ENCODE results near the gene CCDC138.
"Not testable (repeated sequence)": the region's sequence is repeated elsewhere in the genome, so short reads cannot be mapped to it uniquely, and the experiment has no call there.

The CCDC138 gene, protein sequence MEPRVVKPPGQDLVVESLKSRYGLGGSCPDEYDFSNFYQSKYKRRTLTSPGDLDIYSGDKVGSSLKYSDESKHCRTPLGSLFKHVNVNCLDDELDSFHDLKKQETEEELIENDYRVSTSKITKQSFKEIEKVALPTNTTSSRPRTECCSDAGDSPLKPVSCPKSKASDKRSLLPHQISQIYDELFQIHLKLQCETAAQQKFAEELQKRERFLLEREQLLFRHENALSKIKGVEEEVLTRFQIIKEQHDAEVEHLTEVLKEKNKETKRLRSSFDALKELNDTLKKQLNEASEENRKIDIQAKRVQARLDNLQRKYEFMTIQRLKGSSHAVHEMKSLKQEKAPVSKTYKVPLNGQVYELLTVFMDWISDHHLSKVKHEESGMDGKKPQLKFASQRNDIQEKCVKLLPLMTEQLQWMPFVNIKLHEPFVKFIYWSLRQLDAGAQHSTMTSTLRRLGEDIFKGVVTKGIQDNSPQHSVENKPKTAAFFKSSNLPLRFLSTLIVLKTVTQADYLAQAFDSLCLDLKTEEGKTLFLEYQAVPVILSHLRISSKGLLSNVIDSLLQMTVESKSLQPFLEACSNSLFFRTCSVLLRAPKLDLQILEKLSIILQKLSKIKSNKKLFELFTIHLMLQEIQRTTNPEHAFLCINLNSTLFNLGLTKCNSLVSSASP

GRCh38 chr2:108786354-108787215, at the start of gene CCDC138:
Gene CCDC138 (plus strand): TSS chr2:108786771. CDS start chr2:108786823, 52 bp downstream.
- DNase-seq: peak; percentile 71

DNA sequence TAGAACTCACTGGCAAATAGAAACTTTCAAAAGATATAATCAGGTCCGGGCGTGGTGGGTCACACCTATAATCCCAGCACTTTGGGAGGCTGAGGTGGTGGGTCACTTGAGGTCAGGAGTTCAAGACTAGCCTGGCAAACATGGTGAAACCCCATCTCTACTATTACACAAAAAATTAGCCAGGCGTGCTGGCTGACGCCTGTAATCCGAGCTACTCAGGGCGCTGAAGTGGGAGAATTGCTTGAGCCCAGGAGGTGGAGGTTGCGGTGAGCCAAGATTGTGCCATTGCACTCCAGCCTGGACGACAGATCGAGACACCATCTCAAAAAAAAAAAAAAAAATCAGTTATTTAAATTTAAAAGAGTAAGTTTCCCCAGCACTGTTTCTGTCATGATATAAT, 28.6 kb upstream of the CCDC138 start:
- DNase-seq: not testable (repeated sequence)

GRCh38 chr2:108762618-108763017, 24.0 kb upstream of the CCDC138 start:
- DNase-seq: not testable (repeated sequence)

DNA sequence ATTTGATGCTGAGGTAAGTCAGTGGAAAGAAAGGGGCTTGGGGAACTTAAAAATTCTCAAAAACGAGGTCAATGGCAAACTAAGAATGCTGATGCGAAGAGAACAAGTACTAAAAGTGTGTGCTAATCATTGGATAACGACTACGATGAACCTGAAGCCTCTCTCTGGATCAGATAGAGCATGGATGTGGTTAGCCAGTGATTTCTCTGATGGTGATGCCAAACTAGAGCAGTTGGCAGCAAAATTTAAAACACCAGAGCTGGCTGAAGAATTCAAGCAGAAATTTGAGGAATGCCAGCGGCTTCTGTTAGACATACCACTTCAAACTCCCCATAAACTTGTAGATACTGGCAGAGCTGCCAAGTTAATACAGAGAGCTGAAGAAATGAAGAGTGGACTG, 19.9 kb upstream of the CCDC138 start:
- DNase-seq: not testable (repeated sequence)

DNA sequence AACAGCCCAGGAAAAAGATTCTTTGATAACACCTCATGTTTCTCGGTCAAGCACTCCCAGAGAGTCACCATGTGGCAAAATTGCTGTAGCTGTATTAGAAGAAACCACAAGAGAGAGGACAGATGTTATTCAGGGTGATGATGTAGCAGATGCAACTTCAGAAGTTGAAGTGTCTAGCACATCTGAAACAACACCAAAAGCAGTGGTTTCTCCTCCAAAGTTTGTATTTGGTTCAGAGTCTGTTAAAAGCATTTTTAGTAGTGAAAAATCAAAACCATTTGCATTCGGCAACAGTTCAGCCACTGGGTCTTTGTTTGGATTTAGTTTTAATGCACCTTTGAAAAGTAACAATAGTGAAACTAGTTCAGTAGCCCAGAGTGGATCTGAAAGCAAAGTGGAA, 18.7 kb upstream of the CCDC138 start:
- not testable (repeated sequence) for DNase-seq

GRCh38 chr2:108776475-108776874, 10.1 kb upstream of the CCDC138 start:
- no peak for DNase-seq

- DNase-seq: no peak
Observed at GRCh38 chr2:108778857-108779256, 7.7 kb upstream of the CCDC138 start.

- no peak for DNase-seq
Observed at GRCh38 chr2:108786008-108786353, 590 bp upstream of the CCDC138 start.

DNA sequence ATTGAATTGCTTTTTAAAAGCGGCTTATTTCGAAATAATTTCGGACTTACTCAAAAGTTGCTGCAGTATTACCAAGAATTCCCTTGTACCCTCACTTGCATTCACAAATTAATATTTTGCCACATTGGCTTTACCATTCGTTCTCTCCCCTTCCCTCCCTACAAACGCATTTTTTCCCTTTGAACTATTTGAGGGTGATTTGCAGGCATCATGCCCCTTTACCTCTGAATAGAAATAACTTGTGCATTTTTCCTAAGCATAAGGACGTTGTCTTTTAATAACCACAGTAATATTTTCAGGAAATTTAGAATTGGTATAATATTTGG, 608 bp downstream of the CCDC138 start:
- no peak for DNase-seq

DNA sequence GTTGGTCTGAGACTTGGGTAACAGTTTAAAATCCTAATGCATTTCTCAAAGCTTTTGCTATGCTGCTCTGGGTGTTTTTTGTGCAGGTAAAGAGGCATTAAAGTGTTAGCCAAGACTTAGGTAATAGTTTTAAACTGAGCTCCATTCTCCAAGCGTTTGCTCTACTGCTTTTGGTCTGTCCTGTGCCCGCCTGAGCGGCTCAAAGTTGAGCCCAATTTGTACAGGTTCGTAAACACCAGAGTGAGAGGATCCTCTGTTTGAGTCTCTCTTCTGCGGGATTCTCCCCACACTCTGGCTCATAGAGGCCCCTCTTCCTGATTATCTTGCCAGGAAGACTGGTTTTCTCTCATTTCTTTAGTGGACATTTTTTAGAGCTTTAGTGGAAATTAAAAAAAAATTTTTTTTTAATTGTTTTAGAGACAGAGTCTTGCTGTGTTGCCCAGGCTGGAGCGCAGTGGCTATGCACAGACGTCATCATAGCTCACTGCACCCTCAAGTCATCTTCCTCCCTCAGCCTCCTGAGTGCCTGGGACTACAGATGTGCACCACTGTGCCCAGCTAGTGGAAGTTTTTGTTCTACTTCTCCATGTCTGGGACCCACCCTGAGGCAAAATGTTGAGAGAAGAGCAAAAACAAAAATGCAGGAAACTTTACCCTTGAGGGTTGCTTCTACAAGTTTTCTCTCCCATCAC, 16.6 kb downstream of the CCDC138 start:
- no peak for DNase-seq

DNA sequence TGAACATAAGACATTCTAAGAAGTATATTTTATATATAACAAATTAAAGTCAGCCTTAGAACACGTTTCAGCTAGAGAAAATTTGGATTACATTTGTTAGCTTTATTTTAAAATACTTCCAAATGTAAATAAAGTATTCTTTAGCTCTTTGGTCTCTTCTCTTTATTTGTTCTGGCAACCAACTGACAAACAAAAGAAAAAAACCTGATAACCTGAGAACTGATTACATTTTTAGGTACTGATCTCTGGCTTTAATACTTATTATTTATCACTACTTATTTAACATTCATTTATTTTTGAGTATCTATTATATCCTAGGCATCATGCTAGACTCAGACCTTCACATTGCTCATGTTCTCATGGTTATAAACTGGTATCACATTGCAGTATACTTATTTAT, 18.5 kb downstream of the CCDC138 start:
- no peak for DNase-seq

- no peak for DNase-seq
Observed at GRCh38 chr2:108805782-108806181, 19.2 kb downstream of the CCDC138 start.

DNA sequence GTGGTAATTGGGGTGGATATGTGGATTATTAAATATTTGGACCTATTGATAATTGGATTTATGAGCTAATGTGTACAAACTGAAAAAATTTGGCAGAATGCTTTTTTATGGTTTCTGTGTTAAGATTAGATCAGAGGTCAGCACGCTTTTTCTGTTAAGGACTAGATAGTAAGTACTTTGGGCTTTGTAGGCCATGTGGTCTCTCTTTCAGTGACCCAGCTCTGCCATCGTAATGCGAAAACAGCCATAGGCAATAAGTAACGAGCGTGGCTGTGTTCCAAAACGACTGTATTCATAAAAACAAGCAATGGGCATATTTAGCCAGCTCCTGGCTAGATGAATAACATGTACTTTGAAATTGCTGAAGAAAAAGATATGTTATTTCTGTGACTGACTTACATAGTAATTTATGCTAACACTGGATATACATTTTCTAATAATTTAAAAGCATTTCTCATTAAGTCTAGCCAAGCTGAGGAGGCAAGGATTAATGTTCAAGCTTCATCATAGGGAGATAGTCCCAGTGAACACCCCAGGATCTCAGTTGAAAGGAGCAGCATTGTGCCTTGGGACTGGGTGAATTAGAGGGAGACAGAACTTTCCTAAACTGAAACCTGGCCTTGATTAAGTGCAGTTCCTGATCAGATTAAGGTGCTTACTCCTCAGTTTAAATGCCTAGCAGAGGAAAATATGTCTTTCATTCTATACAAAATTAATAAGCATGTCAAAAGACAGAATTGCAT, 20.0 kb downstream of the CCDC138 start:
- DNase-seq: no peak

GRCh38 chr2:108809936-108810335, 23.4 kb downstream of the CCDC138 start:
- no peak for DNase-seq

- no peak for DNase-seq
Observed at GRCh38 chr2:108810993-108811957, 24.7 kb downstream of the CCDC138 start.

DNA sequence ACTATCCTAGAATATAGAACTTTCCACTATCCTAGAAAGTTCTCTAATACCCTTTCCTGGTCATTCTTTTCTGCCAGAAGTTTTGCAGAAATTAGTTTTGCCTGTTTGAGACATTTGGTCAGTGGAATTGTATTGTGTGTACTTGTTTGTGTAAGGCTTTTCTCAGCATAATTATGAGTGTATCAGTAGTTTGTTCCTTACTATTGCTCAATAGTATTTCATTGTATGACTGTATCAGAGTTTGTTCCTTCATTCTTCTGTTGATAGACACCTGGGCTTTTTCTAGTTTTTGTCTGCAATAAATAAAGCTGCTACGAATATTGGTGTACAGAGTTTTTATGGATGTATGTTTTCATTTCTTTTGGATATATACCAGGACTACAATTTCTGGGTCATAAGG, 27.2 kb downstream of the CCDC138 start:
- DNase-seq: no peak

- no peak for DNase-seq
Observed at GRCh38 chr2:108820482-108820881, 33.9 kb downstream of the CCDC138 start.

GRCh38 chr2:108823286-108823685, 36.7 kb downstream of the CCDC138 start:
- no peak for DNase-seq

DNA sequence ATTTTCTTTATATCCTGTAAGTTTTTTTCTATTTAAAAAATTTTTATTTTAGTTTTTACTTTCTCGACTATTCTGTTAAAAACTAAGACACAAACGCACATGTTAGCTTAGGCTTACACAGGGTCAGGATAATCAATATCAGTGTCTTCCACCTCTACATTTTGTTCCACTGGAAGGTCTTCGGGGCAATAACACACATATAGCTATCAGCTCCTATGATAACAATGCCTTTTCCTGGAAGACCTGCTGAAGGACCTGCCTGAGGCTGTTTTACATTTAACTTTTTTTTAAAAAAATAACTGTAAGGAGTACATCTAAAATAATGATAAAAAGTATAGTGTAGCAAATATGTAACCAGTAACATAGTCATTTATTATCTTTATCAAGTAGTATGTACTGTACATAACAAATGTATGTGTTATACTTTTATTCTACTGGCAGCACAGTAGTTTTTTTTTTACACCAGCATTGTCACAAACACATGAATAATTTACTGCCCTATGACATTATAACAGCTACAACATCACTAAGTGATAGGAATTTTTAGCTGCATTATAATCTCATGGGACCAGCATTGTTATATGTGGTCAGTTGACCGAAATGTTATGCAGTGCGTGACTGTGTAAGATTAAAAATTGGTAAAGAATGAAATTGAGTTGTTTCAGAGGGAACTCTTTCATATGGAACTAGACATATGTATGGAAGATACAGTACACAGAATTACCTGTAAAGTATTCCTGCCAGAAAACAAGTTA, 37.9 kb downstream of the CCDC138 start:
- DNase-seq: no peak

DNA sequence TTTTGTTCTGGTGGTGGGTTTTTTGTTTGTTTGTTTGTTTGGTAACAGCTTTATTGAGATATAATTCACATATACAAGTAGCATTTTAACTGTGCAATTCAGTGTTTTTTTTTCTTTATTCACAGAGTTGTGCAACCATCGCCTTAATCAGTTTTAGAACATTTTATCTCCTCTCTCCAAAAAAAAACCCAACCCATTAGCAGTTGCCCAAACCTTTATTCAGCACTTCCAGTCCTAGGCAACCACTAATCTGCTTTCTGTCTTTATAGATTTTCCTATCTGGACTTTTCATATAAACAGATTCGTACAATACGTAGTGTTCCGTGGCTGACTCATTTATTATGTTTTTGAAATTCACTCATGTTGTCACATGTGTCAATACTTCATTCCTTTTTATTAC, 38.7 kb downstream of the CCDC138 start:
- DNase-seq: no peak

Measured in NCI-H1694 treated with DMSO at 0.1 percent for 48 hours (cell line).